ENCODE results near the gene LHX1. TPM values are rescaled to one million over a fixed set of nuclear protein-coding genes. Genes with fewer than 3 reads are reported as not detected.

LHX1 gene
- total RNA-seq, 8 experiments from 2014 or later = 0.49 to 23.3 (median 13.8) TPM; not detected in 1

DNA sequence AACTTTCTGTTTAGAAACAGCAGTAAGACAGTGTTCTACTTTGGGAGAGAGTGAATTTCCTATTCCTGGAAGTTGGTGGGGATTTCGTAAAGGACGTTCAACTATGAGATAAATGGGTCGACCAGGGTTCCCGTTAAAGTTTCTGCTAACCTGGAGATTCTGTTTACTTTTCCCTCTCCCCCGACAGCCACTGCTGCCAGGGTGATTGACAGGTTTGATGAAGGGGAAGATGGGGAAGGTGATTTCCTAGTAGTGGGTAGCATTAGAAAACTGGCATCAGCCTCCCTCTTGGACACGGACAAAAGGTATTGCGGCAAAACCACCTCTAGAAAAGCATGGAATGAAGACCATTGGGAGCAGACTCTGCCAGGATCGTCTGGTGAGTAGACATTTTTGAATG lies 12.8 kb downstream of the LHX1 start:
- peaks cover 10 to 20% of the 10 kb centered on the region in 2 donors for H3K4me1 ChIP-seq (replicated peaks in 1 of 2)
- 13 to 91% (median 67%) methylated on average over 2 to 7 of the region's 8 CpGs; no CpG with 5 or more reads in 3 of the 10 experiments for WGBS, 10 experiments
- H3K27ac ChIP-seq = no peak overlapping the region
- in situ Hi-C loops (cut with MboI; ENCODE audit: low pct_unique_long_range_greater_than_20kb in 2 of 9, low sequenced_read_pairs in 9 of 9, unreplicated experiment in 9 of 9) = no loop called here
- ATAC-seq (replicated peaks in 6 of 8) = no peak
- H3K4me3 ChIP-seq = peak overlapping the region; percentile 63 to 84 (median 68)

DNA sequence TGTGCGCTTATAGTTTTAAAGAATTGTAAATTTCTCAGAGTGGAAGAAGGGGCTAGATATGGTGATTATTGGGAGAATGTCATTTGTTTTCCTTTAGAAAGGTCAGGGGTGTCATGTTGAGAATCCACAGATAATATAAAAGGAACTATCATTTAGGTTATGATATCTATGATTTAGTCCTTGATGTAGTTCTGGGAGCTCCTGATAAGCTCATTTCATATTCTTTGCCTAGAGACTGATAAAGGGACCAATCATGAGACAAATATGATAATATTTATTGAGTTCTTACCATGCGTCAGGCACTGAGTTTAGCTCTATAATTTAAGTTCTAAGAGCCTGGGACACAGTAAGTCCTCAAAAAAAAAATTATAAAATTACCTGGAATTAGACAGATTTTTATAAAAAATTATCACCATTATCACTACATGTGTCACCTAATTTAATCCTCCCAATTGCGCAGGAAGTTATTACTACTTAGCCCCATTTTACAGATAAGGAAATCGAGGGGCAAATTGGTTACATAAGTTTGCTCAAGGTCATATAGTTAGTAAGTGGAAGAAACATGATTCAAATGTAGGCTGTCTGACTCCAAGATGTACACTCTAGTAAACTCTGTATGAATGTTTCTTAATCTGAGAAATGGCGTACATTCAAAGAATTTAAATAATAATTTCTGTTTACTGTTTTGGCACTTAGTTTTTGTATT lies 14.0 kb downstream of the LHX1 start:
- no peak overlapping the region for H3K4me3 ChIP-seq
- H3K4me1 ChIP-seq (replicated peaks in 1 of 2) = peaks cover 10 to 20% of the 10 kb centered on the region in 2 donors
- H3K27ac ChIP-seq = no peak overlapping the region
- in situ Hi-C loops (cut with MboI; ENCODE audit: low pct_unique_long_range_greater_than_20kb in 2 of 9, low sequenced_read_pairs in 9 of 9, unreplicated experiment in 9 of 9) = no loop called here
- ATAC-seq (replicated peaks in 6 of 8) = no peak
- 93 to 100% (median 96%) methylated on average over 2 to 5 of the region's 5 CpGs for WGBS, 10 experiments

DNA sequence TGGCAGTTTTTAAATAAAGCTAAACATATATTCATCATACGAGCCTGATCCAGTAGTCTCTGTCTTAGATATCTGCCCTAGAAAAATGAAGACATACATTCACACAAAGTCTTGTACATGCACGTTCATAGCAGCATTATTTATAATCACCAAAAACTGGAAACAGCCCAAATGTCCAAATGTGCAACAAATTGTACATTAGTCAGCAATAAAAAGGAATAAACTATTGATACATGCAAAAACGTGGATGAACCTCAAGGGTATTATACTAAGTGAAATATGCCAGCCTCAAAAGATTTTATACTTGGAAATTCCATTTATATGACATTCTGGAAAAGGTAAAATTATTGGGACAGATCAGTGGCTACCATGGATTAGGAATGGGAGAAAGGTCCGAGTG lies 34.2 kb downstream of the LHX1 start:
- in situ Hi-C loops (cut with MboI; ENCODE audit: low pct_unique_long_range_greater_than_20kb in 2 of 9, low sequenced_read_pairs in 9 of 9, unreplicated experiment in 9 of 9) = no loop called here
- no peak for ATAC-seq (replicated peaks in 6 of 8)
- 52 to 89% (median 79%) methylated on average over 2 to 4 of the region's 4 CpGs; no CpG with 5 or more reads in 1 of the 10 experiments for WGBS, 10 experiments

DNA sequence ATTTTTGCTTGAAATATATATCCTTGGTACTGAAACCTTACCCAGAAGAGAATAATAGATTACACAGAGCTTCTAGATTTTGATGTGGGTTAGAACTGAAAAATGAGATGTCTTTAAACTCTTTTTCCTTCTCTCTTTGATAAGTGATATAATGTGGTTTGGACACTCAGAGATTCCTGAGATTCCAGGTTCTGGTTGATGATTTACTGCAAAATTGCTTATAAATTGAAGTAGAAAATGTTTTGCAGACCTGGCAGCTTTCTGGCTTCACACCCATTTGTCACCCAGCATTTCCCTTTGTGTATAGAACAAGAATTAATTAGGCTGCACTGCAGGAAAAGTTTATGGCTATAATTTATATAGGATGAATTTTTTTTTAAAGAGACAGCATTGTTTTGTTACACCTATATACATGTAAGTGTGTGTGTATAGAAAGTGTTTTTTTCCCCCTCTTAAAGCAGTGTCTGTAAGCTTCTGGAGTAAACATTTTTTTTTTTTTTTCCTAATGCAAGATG lies 35.0 kb downstream of the LHX1 start:
- Histone ChIP-seq H3K4me1 (replicated peaks in 1 of 2) (peaks cover 11 to 20% of the 10 kb centered on the region in 2 donors), H3K4me3 (no peak overlapping the region), H3K27ac (no peak overlapping the region)
- ATAC-seq (replicated peaks in 6 of 8) = no peak
- in situ Hi-C loops (cut with MboI; ENCODE audit: low pct_unique_long_range_greater_than_20kb in 2 of 9, low sequenced_read_pairs in 9 of 9, unreplicated experiment in 9 of 9) = no loop called here

More for the DNA sequence above, 34.2 kb downstream of the LHX1 start:
- Histone ChIP-seq H3K4me3 (no peak overlapping the region), H3K4me1 (replicated peaks in 1 of 2) (peaks cover 11 to 20% of the 10 kb centered on the region in 2 donors), H3K27ac (no peak overlapping the region)

DNA sequence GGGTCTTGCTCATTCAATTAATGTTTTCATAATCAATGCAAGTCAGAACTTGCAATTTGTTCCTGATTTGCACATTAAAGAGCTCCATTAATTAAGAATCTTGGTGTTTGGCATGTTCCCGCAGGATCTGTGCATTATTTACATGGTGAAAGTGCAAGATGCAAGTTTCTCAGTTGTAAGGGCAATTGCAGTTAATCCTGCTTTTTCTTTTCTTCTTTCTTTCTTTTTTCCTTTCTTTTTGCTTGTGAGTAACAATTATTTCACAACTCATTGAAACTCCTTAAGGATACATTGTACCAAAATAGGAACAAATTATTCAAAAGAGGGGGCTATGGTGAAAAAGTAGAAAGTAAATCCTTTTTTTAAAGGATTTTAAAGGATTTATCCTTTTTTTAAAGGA lies 35.6 kb downstream of the LHX1 start:
- Histone ChIP-seq H3K4me3 (no peak overlapping the region), H3K27ac (no peak overlapping the region), H3K4me1 (replicated peaks in 1 of 2) (peaks cover 11 to 25% of the 10 kb centered on the region in 2 donors)
- in situ Hi-C loops (cut with MboI; ENCODE audit: low pct_unique_long_range_greater_than_20kb in 2 of 9, low sequenced_read_pairs in 9 of 9, unreplicated experiment in 9 of 9) = no loop called here
- ATAC-seq (replicated peaks in 6 of 8) = no peak
- WGBS, 10 experiments = 20 to 92% (median 60%) methylated on average over 1 of the region's 1 CpG; no CpG with 5 or more reads in 1 of the 10 experiments

DNA sequence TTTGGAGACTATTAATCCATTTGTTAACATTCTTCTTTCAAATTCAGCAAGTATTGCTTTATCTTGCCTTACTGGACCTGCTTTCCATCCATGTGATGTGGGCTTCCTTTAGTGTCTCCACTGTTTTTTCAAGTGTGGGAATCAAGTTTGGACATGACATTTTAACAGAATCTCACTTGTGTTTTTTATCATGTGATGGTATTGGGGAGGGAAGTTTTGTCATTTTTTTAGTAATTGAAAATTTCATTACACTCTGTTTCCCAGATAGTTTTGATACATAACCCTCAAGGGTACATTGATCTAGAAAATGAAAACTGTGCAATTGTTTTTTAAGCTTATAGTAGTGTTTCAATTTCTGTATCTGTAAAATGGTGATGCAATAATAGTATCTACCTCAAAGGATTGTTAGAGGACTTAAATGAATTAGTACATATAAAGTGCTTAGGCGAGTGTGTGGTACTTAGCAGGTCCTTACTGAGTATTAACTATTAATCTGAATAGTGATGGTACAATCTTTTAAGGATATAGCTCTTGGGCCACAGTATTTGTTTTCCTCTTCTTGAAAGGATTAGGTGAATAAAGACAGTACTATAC lies 38.7 kb downstream of the LHX1 start:
- in situ Hi-C loops (cut with MboI; ENCODE audit: low pct_unique_long_range_greater_than_20kb in 2 of 9, low sequenced_read_pairs in 9 of 9, unreplicated experiment in 9 of 9) = no loop called here
- WGBS, 10 experiments = 75 to 100% (median 100%) methylated on average over 1 of the region's 1 CpG; no CpG with 5 or more reads in 3 of the 10 experiments
- peaks cover 24 to 56% of the 10 kb centered on the region in 2 donors for H3K4me1 ChIP-seq (replicated peaks in 1 of 2)
- ATAC-seq (replicated peaks in 6 of 8) = no peak
- no peak overlapping the region for H3K27ac ChIP-seq
- no peak overlapping the region for H3K4me3 ChIP-seq

DNA sequence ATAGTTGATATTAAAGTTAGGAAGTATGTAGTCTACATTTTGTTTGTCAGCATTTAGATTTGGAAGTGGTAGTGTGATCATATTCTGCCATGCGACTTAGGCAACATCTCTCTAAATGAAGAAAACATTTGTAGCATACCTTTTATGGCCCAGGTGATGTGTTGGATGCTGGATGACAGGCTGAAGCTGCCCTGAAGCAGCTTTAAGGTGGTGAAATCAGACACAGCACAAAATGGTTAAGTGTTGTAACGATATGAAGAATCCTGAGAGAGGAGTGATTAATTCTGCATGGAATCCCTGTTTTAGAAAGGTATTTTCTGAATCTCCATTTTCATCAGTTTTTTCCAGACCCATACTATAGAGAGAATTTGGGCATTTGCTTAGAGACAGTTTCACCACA lies 39.8 kb downstream of the LHX1 start:
- in situ Hi-C loops (cut with MboI; ENCODE audit: low pct_unique_long_range_greater_than_20kb in 2 of 9, low sequenced_read_pairs in 9 of 9, unreplicated experiment in 9 of 9) = no loop called here
- peaks cover 24 to 50% of the 10 kb centered on the region in 2 donors for H3K4me1 ChIP-seq (replicated peaks in 1 of 2)
- H3K27ac ChIP-seq = no peak overlapping the region
- no peak for ATAC-seq (replicated peaks in 6 of 8)
- WGBS, 10 experiments = 75 to 100% (median 90%) methylated on average over 1 to 2 of the region's 2 CpGs; no CpG with 5 or more reads in 1 of the 10 experiments
- H3K4me3 ChIP-seq = no peak overlapping the region

DNA sequence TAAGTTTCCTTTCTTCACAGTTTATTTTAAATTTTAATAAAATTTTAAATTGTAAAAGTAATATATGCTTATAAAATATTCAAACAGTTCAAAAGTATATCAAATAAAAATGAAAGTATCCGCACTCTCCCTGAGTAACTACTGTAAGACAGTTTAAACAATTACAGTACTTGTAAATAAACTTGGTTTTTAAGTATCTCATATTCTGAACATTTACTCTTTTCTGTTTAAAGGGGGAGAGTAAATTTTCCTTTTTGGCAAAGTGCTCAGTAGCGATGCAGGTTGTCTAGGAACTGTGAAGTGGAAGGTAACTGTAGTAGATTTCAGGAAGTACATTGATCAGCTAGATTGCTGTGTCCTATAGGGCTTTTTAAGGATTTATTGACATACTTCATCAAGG lies 40.3 kb downstream of the LHX1 start:
- WGBS, 10 experiments = 88 to 100% (median 100%) methylated on average over 1 to 2 of the region's 2 CpGs; no CpG with 5 or more reads in 1 of the 10 experiments
- Histone ChIP-seq H3K27ac (no peak overlapping the region), H3K4me3 (no peak overlapping the region), H3K4me1 (replicated peaks in 1 of 2) (peaks cover 22 to 45% of the 10 kb centered on the region in 2 donors)
- in situ Hi-C loops (cut with MboI; ENCODE audit: low pct_unique_long_range_greater_than_20kb in 2 of 9, low sequenced_read_pairs in 9 of 9, unreplicated experiment in 9 of 9) = no loop called here
- ATAC-seq (replicated peaks in 6 of 8) = no peak

DNA sequence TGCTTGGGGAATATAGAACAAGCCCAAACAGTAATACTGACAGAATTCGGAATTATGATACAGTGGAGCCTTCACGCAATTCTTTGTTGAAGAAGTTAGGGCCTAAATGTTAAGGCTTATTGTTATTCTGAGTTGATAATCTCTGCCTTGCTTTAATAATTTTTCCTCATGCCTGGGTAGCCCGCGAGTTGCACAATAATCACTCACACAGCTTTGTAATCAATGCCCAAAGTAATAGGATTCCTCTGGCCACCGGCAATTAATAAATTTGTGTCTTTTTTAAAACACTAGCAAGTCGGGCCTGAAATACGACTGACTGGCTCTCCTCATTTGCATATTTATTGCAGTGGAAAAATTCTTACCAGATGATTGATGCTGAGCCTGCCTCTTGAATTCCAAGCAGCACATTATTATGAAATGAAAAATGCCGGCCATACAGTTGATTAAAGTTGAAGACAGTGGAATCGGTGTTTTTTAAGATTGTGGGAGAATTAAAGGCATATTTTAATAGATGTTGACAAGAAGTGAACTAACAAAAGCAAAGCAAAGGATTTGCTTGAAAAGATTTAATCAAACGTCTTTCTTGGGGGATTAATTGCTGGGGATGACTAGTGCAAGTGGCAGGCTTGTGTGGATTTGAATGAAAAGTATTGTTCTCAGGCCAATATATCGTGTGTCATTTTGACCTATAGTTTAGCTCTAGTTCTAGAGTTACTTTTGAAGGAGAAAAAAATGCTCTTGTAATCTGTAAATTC lies 41.7 kb downstream of the LHX1 start:
- Histone ChIP-seq H3K27ac (no peak overlapping the region), H3K4me3 (no peak overlapping the region), H3K4me1 (replicated peaks in 1 of 2) (peaks cover 14 to 36% of the 10 kb centered on the region in 2 donors)
- in situ Hi-C loops (cut with MboI; ENCODE audit: low pct_unique_long_range_greater_than_20kb in 2 of 9, low sequenced_read_pairs in 9 of 9, unreplicated experiment in 9 of 9) = no loop called here
- ATAC-seq (replicated peaks in 6 of 8) = peak; percentile 39 to 85 (median 54)
- 8 to 65% (median 47%) methylated on average over 2 to 11 of the region's 11 CpGs for WGBS, 10 experiments

DNA sequence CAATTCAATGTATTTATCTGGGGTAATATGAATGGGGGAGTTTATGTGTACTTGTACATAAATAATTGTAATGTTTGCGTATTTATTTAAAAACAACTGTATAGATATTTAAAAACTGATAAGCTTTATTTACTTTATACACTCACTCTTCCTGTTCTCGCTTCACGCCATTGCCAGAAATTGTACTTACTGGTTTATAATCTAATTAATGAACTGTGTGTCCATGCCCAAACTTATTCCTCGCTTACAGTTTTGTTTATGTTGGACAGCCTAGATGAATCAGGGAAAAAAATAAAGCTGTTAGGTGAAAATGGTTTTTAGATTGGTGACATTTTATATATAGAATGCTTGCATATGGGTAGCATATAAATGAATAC lies 42.3 kb downstream of the LHX1 start:
- Histone ChIP-seq H3K27ac (no peak overlapping the region), H3K4me3 (no peak overlapping the region), H3K4me1 (replicated peaks in 1 of 2) (peaks cover 14 to 36% of the 10 kb centered on the region in 2 donors)
- WGBS, 10 experiments = 78 to 100% (median 96%) methylated on average over 1 to 4 of the region's 4 CpGs; no CpG with 5 or more reads in 1 of the 10 experiments
- no peak for ATAC-seq (replicated peaks in 6 of 8)
- in situ Hi-C loops (cut with MboI; ENCODE audit: low pct_unique_long_range_greater_than_20kb in 2 of 9, low sequenced_read_pairs in 9 of 9, unreplicated experiment in 9 of 9) = no loop called here

DNA sequence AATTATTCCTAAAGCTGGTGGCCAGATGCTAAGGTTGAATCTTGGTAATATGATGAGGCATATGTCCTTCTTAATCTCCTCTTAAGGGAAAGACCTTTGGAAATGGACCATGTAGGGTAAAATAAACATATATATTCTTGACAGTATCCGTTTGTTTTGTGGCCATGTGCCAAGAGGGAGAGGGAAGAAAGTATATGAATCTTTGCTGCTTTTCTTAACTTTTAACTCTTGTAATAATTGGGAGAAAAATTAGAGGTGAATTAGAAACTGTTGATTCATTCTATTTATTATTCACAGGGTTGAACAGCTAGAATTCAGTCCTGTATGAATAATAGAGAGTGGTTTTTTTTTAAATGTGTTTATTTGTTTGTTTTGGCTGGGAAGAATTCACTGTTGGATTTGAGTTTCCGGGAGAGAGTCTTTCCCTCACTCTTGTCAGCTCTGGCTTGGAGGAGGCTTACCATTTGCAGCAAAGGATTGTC lies 43.0 kb downstream of the LHX1 start:
- peak in 3 of 8 experiments; percentile 45 to 85 (median 50) for ATAC-seq (replicated peaks in 6 of 8)
- Histone ChIP-seq H3K27ac (no peak overlapping the region), H3K4me1 (replicated peaks in 1 of 2) (peaks cover 14 to 36% of the 10 kb centered on the region in 2 donors), H3K4me3 (no peak overlapping the region)
- WGBS, 10 experiments = 0 to 74% (median 33%) methylated on average over 1 to 2 of the region's 2 CpGs; no CpG with 5 or more reads in 2 of the 10 experiments
- in situ Hi-C loops (cut with MboI; ENCODE audit: low pct_unique_long_range_greater_than_20kb in 2 of 9, low sequenced_read_pairs in 9 of 9, unreplicated experiment in 9 of 9) = no loop called here

DNA sequence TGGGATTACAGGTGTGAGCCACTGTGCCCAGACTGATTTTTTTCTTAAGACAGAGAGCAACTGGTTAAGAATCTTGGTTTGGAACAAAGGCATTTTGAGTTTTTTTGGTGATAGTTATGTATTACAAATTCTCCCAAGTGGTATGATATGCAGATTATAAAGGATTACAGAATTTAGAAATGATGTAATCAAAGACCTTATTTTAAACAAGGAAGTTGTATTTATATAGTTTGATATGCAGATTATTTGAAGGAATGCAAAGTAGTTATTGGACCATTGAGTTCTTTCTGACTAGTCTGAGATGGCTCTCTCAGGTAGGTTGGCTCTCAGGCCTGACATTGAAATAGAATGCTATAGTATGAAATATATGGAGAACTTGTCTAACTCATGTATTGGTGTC lies 46.3 kb downstream of the LHX1 start:
- in situ Hi-C loops (cut with MboI; ENCODE audit: low pct_unique_long_range_greater_than_20kb in 2 of 9, low sequenced_read_pairs in 9 of 9, unreplicated experiment in 9 of 9) = no loop called here
- H3K27ac ChIP-seq = no peak overlapping the region

DNA sequence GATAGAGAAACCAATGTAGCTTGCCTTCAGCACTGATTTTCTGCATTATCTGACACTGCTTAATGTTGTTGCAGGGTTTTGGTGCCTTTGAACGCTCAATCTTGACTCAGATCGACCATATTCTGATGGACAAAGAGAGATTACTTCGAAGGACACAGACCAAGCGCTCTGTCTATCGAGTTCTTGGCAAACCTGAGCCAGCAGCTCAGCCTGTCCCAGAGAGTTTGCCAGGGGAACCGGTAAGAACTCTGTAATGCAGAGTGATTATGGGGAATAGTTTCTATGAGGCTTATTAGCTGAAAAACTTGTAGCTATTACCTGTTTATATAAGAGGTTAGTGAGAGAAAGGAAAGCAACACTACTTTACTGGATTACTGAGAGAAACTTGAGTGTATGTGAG lies 51.9 kb downstream of the LHX1 start:
- H3K27ac ChIP-seq = no peak overlapping the region
- no peak for ATAC-seq (replicated peaks in 6 of 8)
- in situ Hi-C loops (cut with MboI; ENCODE audit: low pct_unique_long_range_greater_than_20kb in 2 of 9, low sequenced_read_pairs in 9 of 9, unreplicated experiment in 9 of 9) = no loop called here
- WGBS, 10 experiments = 60 to 100% (median 94%) methylated on average over 1 to 6 of the region's 6 CpGs
- H3K4me3 ChIP-seq = no peak overlapping the region
- peaks cover 3 to 8% of the 10 kb centered on the region in 2 donors for H3K4me1 ChIP-seq (replicated peaks in 1 of 2)

More for the DNA sequence above, 46.3 kb downstream of the LHX1 start:
- peaks cover 14 to 25% of the 10 kb centered on the region in 2 donors for H3K4me1 ChIP-seq (replicated peaks in 1 of 2)
- no peak for ATAC-seq (replicated peaks in 6 of 8)
- no peak overlapping the region for H3K4me3 ChIP-seq
